OCI-LY3 (cell line): ENCODE results near the gene TSPAN5.

Source experiments
- H2AFZ ChIP-seq: fragments of 200-600, 300-600 bp; shearing (Covaris generic); 2 replicates; pipeline ENCODE4 v1.6.0; 2014; ENCODE audit warnings: antibody characterized with exemption, low read depth, low read length
- H3K27ac ChIP-seq: fragments of 200-600, 300-600 bp; sonication (generic); 2 replicates; pipeline ENCODE4 v1.5.1; 2014; ENCODE audit warnings: mild to moderate bottlenecking, low read length, moderate library complexity, mixed read lengths
- H3K27me3 ChIP-seq: fragments of 200-600, 300-600 bp; sonication (generic); 2 replicates; pipeline ENCODE4 v1.6.1; 2014; ENCODE audit warnings: low read depth, low read length, mixed read lengths
- H3K36me3 ChIP-seq: fragments of 200-600, 300-600 bp; sonication (generic); replicated peaks from 2 replicates; pipeline ENCODE3; 2014; ENCODE audit warnings: low read depth, low read length, mixed read lengths
- H3K4me1 ChIP-seq: fragments of 300-600, 200-600 bp; sonication (generic); 2 replicates; pipeline ENCODE4 v1.6.1; 2014; ENCODE audit warnings: low read length, mixed read lengths
- H3K4me2 ChIP-seq: fragments of 200-600, 300-600 bp; sonication (generic); 2 replicates; pipeline ENCODE4 v1.6.1; 2014; ENCODE audit warnings: low read length, mixed read lengths
- H3K4me3 ChIP-seq: fragments of 300-600, 200-600 bp; sonication (generic); 2 replicates; pipeline ENCODE4 v1.5.1; 2014; ENCODE audit warnings: antibody characterized with exemption, mild to moderate bottlenecking, low read length, moderate library complexity
- H3K79me2 ChIP-seq: fragments of 300-600, 200-600 bp; shearing (Covaris generic); 2 replicates; pipeline ENCODE4 v1.6.1; 2014; ENCODE audit warnings: mild to moderate bottlenecking, low read length, mixed read lengths
- H3K9ac ChIP-seq: fragments of 300-600, 200-600 bp; shearing (Covaris generic); 2 replicates; pipeline ENCODE4 v1.6.0; 2014; ENCODE audit warnings: mild to moderate bottlenecking, low read length, moderate library complexity
- H3K9me3 ChIP-seq: fragments of 200-600, 300-600 bp; shearing (Covaris generic); 2 replicates; pipeline ENCODE4 v1.6.1; 2014; ENCODE audit warnings: low read length, mixed read lengths; ENCODE audit not compliant: insufficient read depth
- H4K20me1 ChIP-seq: fragments of 200-600, 300-600 bp; sonication (generic); 2 replicates; pipeline ENCODE4 v1.6.1; 2016; ENCODE audit warnings: low read length, mixed read lengths; ENCODE audit not compliant: insufficient read depth
- CTCF ChIP-seq: fragments of 200-600, 300-600 bp; sonication (generic); IDR thresholded peaks from 2 replicates; pipeline ENCODE4 v1.5.1; 2014; ENCODE audit warnings: antibody characterized with exemption, low read length, low read depth
- EZH2phosphoT487 ChIP-seq: fragments of 200-600 bp; shearing (Covaris generic); IDR thresholded peaks from 2 replicates; pipeline ENCODE4 v1.6.1; 2018; ENCODE audit warnings: antibody characterized with exemption, mixed run types, low read depth

The TSPAN5 gene

GRCh38 chr4:98585596-98585995 lies 72.8 kb downstream of the TSPAN5 start:
- H4K20me1 ChIP-seq = peaks cover 39% of the 10 kb centered on the region
- H2AFZ ChIP-seq = no peak overlapping the region
- H3K4me3 ChIP-seq = no peak overlapping the region
- H3K4me2 ChIP-seq = no peak overlapping the region
- H3K36me3 ChIP-seq = no peaks in the 10 kb centered on the region
- H3K79me2 ChIP-seq = peaks cover 26% of the 10 kb centered on the region
- H3K4me1 ChIP-seq = peaks cover 14% of the 10 kb centered on the region
- no peaks in the 10 kb centered on the region for H3K27me3 ChIP-seq
- no peaks in the 10 kb centered on the region for H3K9me3 ChIP-seq
- TF ChIP-seq CTCF (no peak), EZH2phosphoT487 (no peak)
- no peak overlapping the region for H3K27ac ChIP-seq
- H3K9ac ChIP-seq = no peak overlapping the region

DNA sequence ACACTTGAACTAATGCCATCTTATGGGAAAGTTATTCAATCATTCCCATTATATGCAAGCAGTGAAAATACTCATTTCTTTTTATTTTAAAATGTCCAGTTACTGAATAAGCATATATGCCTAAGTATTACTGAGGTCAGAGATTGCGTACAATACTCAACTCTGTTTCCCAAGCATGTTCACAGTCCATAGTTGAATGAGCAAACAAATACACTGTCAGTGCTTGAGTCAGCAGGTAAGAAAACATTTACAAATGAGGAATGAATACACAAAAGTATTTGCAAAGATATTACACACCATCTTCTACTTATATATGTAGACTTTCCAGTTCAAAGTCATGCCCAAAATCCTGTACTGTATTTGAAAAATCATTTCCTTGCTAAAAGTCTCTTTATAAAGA lies 74.1 kb downstream of the TSPAN5 start:
- Histone ChIP-seq H3K9ac (no peak overlapping the region), H3K9me3 (no peaks in the 10 kb centered on the region), H3K4me3 (no peak overlapping the region), H2AFZ (no peak overlapping the region), H3K36me3 (no peaks in the 10 kb centered on the region), H3K27ac (no peak overlapping the region), H3K4me2 (no peak overlapping the region), H4K20me1 (peaks cover 48% of the 10 kb centered on the region), H3K4me1 (peaks cover 22% of the 10 kb centered on the region), H3K27me3 (no peaks in the 10 kb centered on the region), H3K79me2 (peaks cover 29% of the 10 kb centered on the region)
- TF ChIP-seq CTCF = no peak
- no peak for TF ChIP-seq EZH2phosphoT487

GRCh38 chr4:98583265-98583664 lies 75.1 kb downstream of the TSPAN5 start:
- no peak overlapping the region for H2AFZ ChIP-seq
- H3K4me3 ChIP-seq = no peak overlapping the region
- no peaks in the 10 kb centered on the region for H3K27me3 ChIP-seq
- TF ChIP-seq EZH2phosphoT487 (no peak), CTCF (no peak)
- H3K36me3 ChIP-seq = no peaks in the 10 kb centered on the region
- no peak overlapping the region for H3K9ac ChIP-seq
- H3K79me2 ChIP-seq = peaks cover 36% of the 10 kb centered on the region
- no peak overlapping the region for H3K27ac ChIP-seq
- peaks cover 30% of the 10 kb centered on the region for H3K4me1 ChIP-seq
- peaks cover 55% of the 10 kb centered on the region for H4K20me1 ChIP-seq
- H3K9me3 ChIP-seq = no peaks in the 10 kb centered on the region
- H3K4me2 ChIP-seq = no peak overlapping the region

GRCh38 chr4:98581126-98581525 lies 77.3 kb downstream of the TSPAN5 start:
- H3K9ac ChIP-seq = no peak overlapping the region
- H3K4me2 ChIP-seq = peak overlapping the region; percentile 82
- peaks cover 60% of the 10 kb centered on the region for H4K20me1 ChIP-seq
- H2AFZ ChIP-seq = no peak overlapping the region
- H3K27ac ChIP-seq = no peak overlapping the region
- no peaks in the 10 kb centered on the region for H3K36me3 ChIP-seq
- no peaks in the 10 kb centered on the region for H3K9me3 ChIP-seq
- peak overlapping the region; percentile 60 for H3K4me3 ChIP-seq
- TF ChIP-seq EZH2phosphoT487 (no peak), CTCF (no peak)
- no peaks in the 10 kb centered on the region for H3K27me3 ChIP-seq
- peaks cover 38% of the 10 kb centered on the region for H3K4me1 ChIP-seq
- peaks cover 41% of the 10 kb centered on the region for H3K79me2 ChIP-seq
